ENCODE measurements around the gene IL22RA2. TPM values are rescaled to one million over a fixed set of nuclear protein-coding genes. Genes with fewer than 3 reads are reported as not detected.
"Not testable (repeated sequence)": the region's sequence is repeated elsewhere in the genome, so short reads cannot be mapped to it uniquely, and the experiment has no call there.

The IL22RA2 gene, protein sequence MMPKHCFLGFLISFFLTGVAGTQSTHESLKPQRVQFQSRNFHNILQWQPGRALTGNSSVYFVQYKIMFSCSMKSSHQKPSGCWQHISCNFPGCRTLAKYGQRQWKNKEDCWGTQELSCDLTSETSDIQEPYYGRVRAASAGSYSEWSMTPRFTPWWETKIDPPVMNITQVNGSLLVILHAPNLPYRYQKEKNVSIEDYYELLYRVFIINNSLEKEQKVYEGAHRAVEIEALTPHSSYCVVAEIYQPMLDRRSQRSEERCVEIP
- not detected for total RNA-seq

- H3K4me1 Mint-ChIP-seq (ENCODE audit: low read depth) = peaks cover 2% of the 10 kb centered on the region
- H3K9me3 Mint-ChIP-seq (ENCODE audit: insufficient read depth) = peaks cover 8% of the 10 kb centered on the region
- H3K27ac Mint-ChIP-seq = no peak within 1 kb of the TSS
- H3K4me3 Mint-ChIP-seq = no peak within 1 kb of the TSS
- POLR2A ChIA-PET = no interaction called here
- ATAC-seq = no peak
- CTCF ChIA-PET = no interaction called here
- no peak for DNase-seq
- peaks cover 8% of the 10 kb centered on the region for H3K36me3 Mint-ChIP-seq (ENCODE audit: low read depth)
- peaks cover 17% of the 10 kb centered on the region for H3K27me3 Mint-ChIP-seq (ENCODE audit: low read depth)
Measured at GRCh38 chr6:137173501-137173900, at the start of gene IL22RA2. Gene IL22RA2, minus strand, starts transcription at chr6:137173644. Its CDS starts 11,895 bp downstream, at chr6:137161749.

GRCh38 chr6:137222381-137222780 lies 48.9 kb upstream of the IL22RA2 start:
- CTCF ChIA-PET = interaction anchor here (1.5 kb wide), 1 partner anchor 21 kb away, joined by 4 read pairs; no protein-coding TSS in a partner anchor
- H3K4me1 Mint-ChIP-seq (ENCODE audit: low read depth) = peaks cover 49% of the 10 kb centered on the region
- H3K36me3 Mint-ChIP-seq (ENCODE audit: low read depth) = peaks cover 10% of the 10 kb centered on the region
- POLR2A ChIA-PET = no interaction called here
- H3K27me3 Mint-ChIP-seq (ENCODE audit: low read depth) = no peaks in the 10 kb centered on the region
- no peaks in the 10 kb centered on the region for H3K9me3 Mint-ChIP-seq (ENCODE audit: insufficient read depth)
- DNase-seq (no peak), ATAC-seq (no peak)
- H3K27ac Mint-ChIP-seq = no peak overlapping the region
- H3K4me3 Mint-ChIP-seq = no peak overlapping the region

- DNase-seq = no peak
- H3K9me3 Mint-ChIP-seq (ENCODE audit: insufficient read depth) = no peaks in the 10 kb centered on the region
- ATAC-seq = no peak
- peaks cover 54% of the 10 kb centered on the region for H3K4me1 Mint-ChIP-seq (ENCODE audit: low read depth)
- peaks cover 14% of the 10 kb centered on the region for H3K36me3 Mint-ChIP-seq (ENCODE audit: low read depth)
- no peaks in the 10 kb centered on the region for H3K27me3 Mint-ChIP-seq (ENCODE audit: low read depth)
- peak overlapping the region; percentile 93 for H3K27ac Mint-ChIP-seq
- POLR2A ChIA-PET = interaction anchor here (0.6 kb wide), 1 partner anchor 106 kb away, joined by 3 read pairs; no protein-coding TSS in a partner anchor
- CTCF ChIA-PET = interaction anchor here (0.8 to 1.0 kb wide), 2 partner anchors 40 to 125 kb away, joined by 3 read pairs; no protein-coding TSS in a partner anchor
- peak overlapping the region; percentile 93 for H3K4me3 Mint-ChIP-seq
Measured at GRCh38 chr6:137219664-137220252, 46.3 kb upstream of the IL22RA2 start.

DNA sequence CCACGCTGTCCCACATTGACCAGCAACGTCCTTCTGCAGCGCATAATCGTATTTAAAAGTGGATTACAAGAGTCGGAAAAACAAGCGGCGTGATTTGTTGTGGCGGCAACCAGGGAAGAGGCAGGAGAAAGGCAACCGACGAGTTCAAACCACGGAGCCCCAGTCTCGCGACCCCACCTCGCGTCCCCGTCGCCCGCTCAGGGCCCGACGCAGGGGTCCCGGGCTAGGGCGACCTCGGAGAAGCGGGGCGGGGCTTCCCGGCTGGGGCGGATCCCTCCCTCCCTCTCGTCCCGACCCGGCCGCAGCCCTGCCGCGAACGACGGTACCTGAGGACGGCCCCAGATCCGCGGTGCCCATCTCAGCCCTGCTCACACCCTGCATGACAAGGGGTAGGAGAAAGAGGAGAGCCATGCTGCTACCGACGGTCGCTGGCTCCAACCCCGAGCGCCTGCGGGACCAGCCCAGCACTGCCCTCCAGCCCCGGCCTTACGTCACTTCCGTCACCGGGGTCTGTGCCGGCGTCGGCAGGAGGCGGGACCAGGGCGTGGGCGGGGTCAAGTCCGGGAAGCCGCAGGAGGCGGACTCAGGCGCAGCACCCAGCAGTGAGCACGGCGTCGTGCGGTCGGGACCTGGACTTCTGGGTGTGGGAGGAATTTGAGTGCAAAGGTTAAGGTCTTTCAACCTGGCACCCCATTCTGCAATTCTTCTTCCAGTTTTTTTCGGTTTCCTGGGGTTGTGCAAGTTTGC lies 45.6 kb upstream of the IL22RA2 start, which contains the start of gene IFNGR1:
Gene IFNGR1, minus strand, starts transcription at position 469 of the 747 bp plus-strand sequence. Its CDS starts 58 bp downstream, at position 411.
- H3K27me3 Mint-ChIP-seq (ENCODE audit: low read depth) = no peaks in the 10 kb centered on the region
- peak; percentile 94 for ATAC-seq
- peak within 1 kb of the TSS; percentile 93 for H3K4me3 Mint-ChIP-seq
- H3K9me3 Mint-ChIP-seq (ENCODE audit: insufficient read depth) = no peaks in the 10 kb centered on the region
- peak; percentile 96 for DNase-seq
- H3K36me3 Mint-ChIP-seq (ENCODE audit: low read depth) = peaks cover 20% of the 10 kb centered on the region
- H3K4me1 Mint-ChIP-seq (ENCODE audit: low read depth) = peaks cover 53% of the 10 kb centered on the region
- peak within 1 kb of the TSS; percentile 98 for H3K27ac Mint-ChIP-seq
- POLR2A ChIA-PET = no interaction called here
- CTCF ChIA-PET = interaction anchor here (1.7 kb wide), 1 partner anchor 125 kb away, joined by 8 read pairs; no protein-coding TSS in a partner anchor

GRCh38 chr6:137218473-137218916 lies 45.1 kb upstream of the IL22RA2 start:
- Mint-ChIP-seq H3K4me1 (ENCODE audit: low read depth) (peaks cover 53% of the 10 kb centered on the region), H3K27ac (peak overlapping the region; percentile 98), H3K4me3 (peak overlapping the region; percentile 93), H3K36me3 (ENCODE audit: low read depth) (peaks cover 23% of the 10 kb centered on the region), H3K9me3 (ENCODE audit: insufficient read depth) (peaks cover 2% of the 10 kb centered on the region), H3K27me3 (ENCODE audit: low read depth) (no peaks in the 10 kb centered on the region)
- ChIA-PET CTCF (interaction anchor here (0.8 to 1.7 kb wide), 3 partner anchors 43 to 124 kb away, joined by 3 to 8 read pairs (median 4); no protein-coding TSS in a partner anchor), POLR2A (interaction anchor here (0.6 kb wide), 2 partner anchors 70 to 1237 kb away, joined by 3 read pairs; no protein-coding TSS in a partner anchor)
- DNase-seq = peak; percentile 66
- peak; percentile 61 for ATAC-seq

DNA sequence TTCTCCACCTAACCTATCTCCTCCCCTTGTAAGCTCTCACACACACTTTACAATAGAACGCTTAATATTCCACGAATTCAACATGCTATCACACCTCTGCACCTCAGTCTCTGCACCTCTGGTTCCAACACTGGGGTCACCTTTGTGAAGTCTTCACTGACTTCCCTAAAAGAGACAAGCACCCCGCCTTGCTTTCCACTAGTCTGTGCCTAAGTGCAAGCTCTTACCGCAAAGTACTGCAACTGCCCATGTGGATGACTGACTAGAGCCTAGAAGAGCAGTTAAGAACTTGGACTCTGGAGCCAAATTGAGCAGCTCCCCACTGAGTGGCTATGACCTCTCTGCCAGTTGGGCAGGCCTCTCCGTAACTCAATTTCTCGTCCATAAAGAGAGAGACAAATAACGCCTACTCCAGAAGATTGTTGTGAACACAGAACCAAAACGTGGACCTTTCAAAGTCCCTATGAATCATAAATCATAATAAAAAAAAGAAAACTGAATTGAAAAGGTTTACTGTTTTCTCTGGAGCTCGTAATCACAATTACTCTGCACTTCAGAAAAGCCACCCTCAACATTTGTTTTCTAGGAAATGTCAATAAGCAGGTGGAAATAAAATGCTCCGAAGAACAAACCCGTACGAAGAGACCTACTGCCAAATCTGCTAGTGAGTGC lies 44.5 kb upstream of the IL22RA2 start:
- Mint-ChIP-seq H3K36me3 (ENCODE audit: low read depth) (peaks cover 27% of the 10 kb centered on the region), H3K9me3 (ENCODE audit: insufficient read depth) (peaks cover 6% of the 10 kb centered on the region), H3K27me3 (ENCODE audit: low read depth) (no peaks in the 10 kb centered on the region), H3K4me1 (ENCODE audit: low read depth) (peaks cover 54% of the 10 kb centered on the region), H3K4me3 (peak overlapping the region; percentile 93), H3K27ac (peak overlapping the region; percentile 98)
- DNase-seq = no peak
- CTCF ChIA-PET = interaction anchor here (0.5 to 1.7 kb wide), 4 partner anchors 44 to 124 kb away, joined by 3 to 8 read pairs (median 4); no protein-coding TSS in a partner anchor
- no peak for ATAC-seq
- POLR2A ChIA-PET = interaction anchor here (0.6 kb wide), 2 partner anchors 70 to 1238 kb away, joined by 3 read pairs; no protein-coding TSS in a partner anchor

DNA sequence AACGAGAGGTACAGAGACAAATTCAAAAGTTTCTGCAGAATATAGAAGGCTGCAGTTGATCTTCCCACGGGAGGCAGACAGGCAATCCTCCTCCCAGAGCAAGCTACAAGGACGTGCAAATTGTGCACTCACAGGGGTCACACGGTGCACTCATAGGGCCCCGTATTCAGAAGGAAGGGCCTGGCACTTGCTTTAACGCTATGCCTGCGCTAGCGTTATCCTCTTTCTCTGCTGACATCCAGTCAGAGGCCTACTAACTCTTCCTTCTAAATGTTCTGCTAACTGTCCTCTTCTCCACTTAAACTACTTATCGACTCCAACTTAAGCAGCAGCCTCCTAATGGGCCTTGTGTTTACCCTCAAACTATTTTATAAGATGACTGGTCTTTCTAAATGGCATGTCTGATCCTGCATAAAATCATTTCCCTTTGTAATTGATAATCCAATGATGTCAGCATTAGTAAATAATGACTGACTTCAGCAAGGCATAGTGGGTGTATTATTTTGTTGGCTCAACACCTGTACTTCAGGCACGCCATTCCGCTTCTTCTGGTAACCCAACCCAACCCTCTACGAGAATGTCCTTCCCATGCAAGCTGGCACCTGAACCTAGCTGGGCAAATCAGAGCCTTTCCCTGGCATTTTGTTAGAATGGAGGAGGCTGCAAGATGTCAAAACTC lies 43.6 kb upstream of the IL22RA2 start:
- POLR2A ChIA-PET = no interaction called here
- CTCF ChIA-PET = interaction anchor here (0.8 to 1.7 kb wide), 3 partner anchors 45 to 123 kb away, joined by 3 to 8 read pairs (median 3); no protein-coding TSS in a partner anchor
- peaks cover 6% of the 10 kb centered on the region for H3K9me3 Mint-ChIP-seq (ENCODE audit: insufficient read depth)

DNA sequence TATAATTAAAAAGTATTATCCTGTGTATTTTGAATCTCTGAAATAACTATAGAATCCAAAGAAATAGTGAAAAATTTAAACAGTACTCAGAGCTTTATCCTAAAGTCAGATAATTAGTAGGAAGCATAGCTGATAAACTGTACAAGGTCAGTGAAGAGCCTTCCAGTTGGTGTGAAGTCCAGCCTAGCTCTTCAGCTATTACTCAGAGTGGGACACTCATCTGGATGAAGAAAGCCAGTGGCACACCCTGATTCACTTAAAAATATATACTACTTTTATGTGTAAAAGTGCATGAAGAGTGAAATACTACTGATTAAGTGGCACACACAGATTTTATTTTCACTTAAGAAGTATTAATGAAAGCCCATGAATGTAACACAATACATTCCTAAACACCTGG lies 42.7 kb upstream of the IL22RA2 start:
- no peak overlapping the region for H3K27ac Mint-ChIP-seq
- ChIA-PET POLR2A (no interaction called here), CTCF (no interaction called here)
- H3K36me3 Mint-ChIP-seq (ENCODE audit: low read depth) = peaks cover 39% of the 10 kb centered on the region
- H3K27me3 Mint-ChIP-seq (ENCODE audit: low read depth) = no peaks in the 10 kb centered on the region
- H3K4me3 Mint-ChIP-seq = no peak overlapping the region
- peaks cover 53% of the 10 kb centered on the region for H3K4me1 Mint-ChIP-seq (ENCODE audit: low read depth)
- no peak for ATAC-seq
- peaks cover 9% of the 10 kb centered on the region for H3K9me3 Mint-ChIP-seq (ENCODE audit: insufficient read depth)
- DNase-seq = no peak

More for the DNA sequence above, 43.6 kb upstream of the IL22RA2 start:
- Mint-ChIP-seq H3K4me3 (peak overlapping the region; percentile 1), H3K27ac (no peak overlapping the region), H3K27me3 (ENCODE audit: low read depth) (no peaks in the 10 kb centered on the region), H3K36me3 (ENCODE audit: low read depth) (peaks cover 31% of the 10 kb centered on the region), H3K4me1 (ENCODE audit: low read depth) (peaks cover 53% of the 10 kb centered on the region)
- ATAC-seq (no peak), DNase-seq (no peak)

- ATAC-seq; DNase-seq; H3K27me3 Mint-ChIP-seq (ENCODE audit: low read depth); CTCF ChIA-PET; H3K4me3 Mint-ChIP-seq; POLR2A ChIA-PET; H3K27ac Mint-ChIP-seq: not testable (repeated sequence)
- peaks cover 51% of the 10 kb centered on the region for H3K4me1 Mint-ChIP-seq (ENCODE audit: low read depth)
- peaks cover 14% of the 10 kb centered on the region for H3K9me3 Mint-ChIP-seq (ENCODE audit: insufficient read depth)
- peaks cover 40% of the 10 kb centered on the region for H3K36me3 Mint-ChIP-seq (ENCODE audit: low read depth)
Measured at GRCh38 chr6:137215630-137216029, 42.2 kb upstream of the IL22RA2 start.

DNA sequence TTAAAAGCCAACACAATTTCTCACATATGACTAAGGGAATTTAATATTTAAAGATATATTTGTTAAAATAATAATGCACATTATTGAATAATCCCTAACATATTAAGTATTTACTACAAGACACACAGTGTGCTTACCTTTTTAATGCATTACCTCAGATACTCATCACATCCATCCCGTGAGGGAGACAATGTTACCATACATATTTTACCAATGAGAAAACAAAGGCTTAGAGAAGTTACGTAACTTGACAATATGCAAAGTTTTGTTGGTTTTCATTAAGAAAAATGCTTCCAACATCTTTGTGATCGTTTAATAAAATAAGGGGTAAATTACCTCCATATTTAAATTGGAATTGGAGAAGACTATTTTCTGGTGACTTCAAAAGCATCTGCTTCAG lies 41.5 kb upstream of the IL22RA2 start:
- H3K27me3 Mint-ChIP-seq (ENCODE audit: low read depth) = no peaks in the 10 kb centered on the region
- no peak overlapping the region for H3K4me3 Mint-ChIP-seq
- peaks cover 47% of the 10 kb centered on the region for H3K36me3 Mint-ChIP-seq (ENCODE audit: low read depth)
- H3K4me1 Mint-ChIP-seq (ENCODE audit: low read depth) = peaks cover 44% of the 10 kb centered on the region
- H3K9me3 Mint-ChIP-seq (ENCODE audit: insufficient read depth) = peaks cover 21% of the 10 kb centered on the region
- POLR2A ChIA-PET = no interaction called here
- no peak overlapping the region for H3K27ac Mint-ChIP-seq
- DNase-seq (no peak), ATAC-seq (no peak)
- CTCF ChIA-PET = no interaction called here

- peaks cover 39% of the 10 kb centered on the region for H3K4me1 Mint-ChIP-seq (ENCODE audit: low read depth)
- CTCF ChIA-PET = no interaction called here
- no peak overlapping the region for H3K27ac Mint-ChIP-seq
- ATAC-seq (no peak), DNase-seq (no peak)
- no peaks in the 10 kb centered on the region for H3K27me3 Mint-ChIP-seq (ENCODE audit: low read depth)
- H3K36me3 Mint-ChIP-seq (ENCODE audit: low read depth) = peaks cover 57% of the 10 kb centered on the region
- H3K9me3 Mint-ChIP-seq (ENCODE audit: insufficient read depth) = peaks cover 26% of the 10 kb centered on the region
- POLR2A ChIA-PET = no interaction called here
- no peak overlapping the region for H3K4me3 Mint-ChIP-seq
Measured at GRCh38 chr6:137213813-137214212, 40.4 kb upstream of the IL22RA2 start.

Measured in activated CD8-positive, alpha-beta T cell treated with anti-CD3 and anti-CD28 coated beads, Interleukin-2, amount 10 ng/mL, durations not matched to agents 7 days and 5 days (primary cell).